Head of caudate nucleus (tissue), 42 donors: ENCODE results near the gene LACRT.
"Not testable (repeated sequence)": the region's sequence is repeated elsewhere in the genome, so short reads cannot be mapped to it uniquely, and the experiment has no call there.

Source experiments
- DNase-seq, 42 donors: peaks; one replicate each; pipeline versions ENCODE4 v3.0.0 to v3.0.0-alpha.2; 2020 to 2021; ENCODE audit warnings: mixed read lengths in 7 of 42
- intact Hi-C: fragments of 100-400 bp; cut with DNase I; formaldehyde crosslinking; loops from one replicate; pipeline ENCODE4 v1.15.0; 2022

LACRT gene

DNA sequence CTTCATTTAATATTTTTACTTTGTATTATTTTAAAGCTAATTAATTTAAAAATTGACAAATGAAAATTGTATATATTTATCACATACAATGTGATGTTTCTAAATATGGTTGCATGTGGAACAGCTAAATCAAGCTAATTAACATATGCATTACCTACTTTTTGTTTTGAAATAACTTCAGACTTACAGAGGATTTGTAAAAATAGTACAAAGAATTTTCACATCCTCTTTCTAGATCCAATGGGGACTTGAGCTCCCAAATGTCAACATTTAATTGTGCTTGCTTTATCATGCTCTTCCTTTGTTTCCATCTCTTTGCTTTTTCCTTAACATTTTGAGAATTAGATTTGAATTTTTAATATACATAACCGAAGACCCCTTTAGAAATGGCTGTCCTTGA lies 6.9 kb upstream of the LACRT start:
- DNase-seq = no peak
- intact Hi-C loops = no loop called here

DNA sequence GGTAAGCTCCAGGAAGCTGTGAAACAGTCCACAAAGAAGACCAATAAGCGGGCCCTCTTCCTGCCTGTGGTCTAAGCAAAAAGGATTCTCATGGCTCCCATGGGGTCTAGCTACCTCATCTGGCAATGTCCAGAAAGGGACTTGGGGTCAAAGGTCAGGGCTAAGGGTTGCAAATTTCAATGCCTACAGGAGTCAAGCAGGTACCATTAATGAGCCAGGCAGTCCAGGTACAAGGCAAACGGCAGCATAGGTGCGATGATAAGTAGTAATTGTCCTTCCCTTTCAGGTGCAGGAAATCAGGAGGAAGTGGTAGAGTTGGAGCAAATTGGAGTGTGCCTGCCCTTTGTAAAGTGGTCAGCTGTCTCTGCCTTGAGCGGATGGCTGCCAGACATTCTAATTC lies 6.4 kb upstream of the LACRT start:
- intact Hi-C loops = no loop called here
- DNase-seq = peak in 1 of 42 donors; percentile 14

DNA sequence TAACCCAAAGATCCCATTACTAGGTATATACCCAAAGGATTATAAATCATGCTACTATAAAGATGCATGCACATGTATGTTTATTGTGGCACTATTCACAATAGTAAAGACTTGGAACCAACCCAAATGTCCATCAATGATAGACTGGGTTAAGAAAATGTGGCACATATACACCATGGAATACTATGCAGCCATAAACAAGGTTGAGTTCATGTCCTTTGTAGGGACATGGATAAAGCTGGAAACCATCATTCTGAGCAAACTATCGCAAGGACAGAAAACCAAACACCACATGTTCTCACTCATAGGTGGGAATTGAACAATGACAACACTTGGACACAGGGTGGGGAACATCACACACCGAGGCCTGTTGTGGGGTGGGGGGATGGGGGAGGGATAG lies 4.4 kb upstream of the LACRT start:
- DNase-seq, intact Hi-C loops: not testable (repeated sequence)

DNA sequence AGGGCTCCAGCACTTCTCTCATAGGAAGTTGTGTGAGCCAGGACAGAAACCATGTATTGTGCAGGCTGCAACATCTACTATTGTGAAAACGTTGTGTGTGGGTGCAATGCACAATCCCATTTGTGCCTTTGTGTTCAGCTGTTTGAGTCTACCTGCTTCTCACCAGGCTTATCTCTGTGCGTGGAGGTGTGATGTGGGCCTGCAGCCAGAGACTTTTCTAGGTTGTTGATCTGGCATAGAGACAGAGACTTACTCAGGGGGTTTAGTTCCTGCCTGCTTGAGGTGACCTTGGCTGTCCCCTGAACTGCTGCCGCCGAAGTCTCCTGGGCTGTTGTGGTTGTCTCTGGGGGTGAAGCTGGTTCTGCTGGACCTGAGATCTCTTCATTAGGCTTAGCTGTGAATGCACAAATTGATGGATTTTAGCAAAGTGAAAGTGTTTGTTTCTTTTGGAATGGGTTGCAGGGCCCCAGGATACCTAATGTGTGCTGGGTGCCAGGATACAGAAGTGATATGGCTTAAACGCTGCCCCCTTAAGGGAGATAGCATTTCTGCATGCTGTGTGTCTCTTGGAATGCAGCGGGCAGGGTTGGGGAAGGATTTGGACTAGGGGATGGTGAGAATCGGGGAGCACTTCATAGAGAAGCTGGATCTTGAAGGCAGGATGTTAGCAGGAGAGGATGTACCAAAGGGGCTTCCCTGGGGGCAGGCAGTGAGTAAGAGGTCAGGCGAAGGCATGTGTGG lies 2.5 kb downstream of the LACRT start:
- DNase-seq = peak in 27 of 42 donors; percentile 3 to 69 (median 30)
- intact Hi-C loops = no loop called here

DNA sequence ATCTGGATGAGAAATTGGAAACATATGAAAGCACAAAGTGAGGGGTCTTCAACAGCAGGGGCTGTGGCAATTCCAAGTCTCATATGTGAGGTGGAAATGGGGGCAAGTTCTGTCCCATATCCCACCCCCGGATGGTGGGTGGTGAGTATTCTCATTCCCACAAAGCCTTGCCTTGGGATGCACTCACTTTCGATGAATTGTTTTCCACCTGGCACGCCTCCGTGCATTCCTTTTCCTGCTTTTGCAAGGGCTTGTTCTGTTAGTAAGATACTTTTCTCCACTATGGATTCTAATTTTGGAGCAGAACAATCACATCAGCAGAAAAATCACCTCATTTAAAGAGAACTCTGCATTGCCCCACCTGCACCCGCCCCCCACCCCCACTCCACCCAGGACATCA lies 3.1 kb downstream of the LACRT start:
- DNase-seq = peak; percentile 20 to 87 (median 58)
- intact Hi-C loops = no loop called here

DNA sequence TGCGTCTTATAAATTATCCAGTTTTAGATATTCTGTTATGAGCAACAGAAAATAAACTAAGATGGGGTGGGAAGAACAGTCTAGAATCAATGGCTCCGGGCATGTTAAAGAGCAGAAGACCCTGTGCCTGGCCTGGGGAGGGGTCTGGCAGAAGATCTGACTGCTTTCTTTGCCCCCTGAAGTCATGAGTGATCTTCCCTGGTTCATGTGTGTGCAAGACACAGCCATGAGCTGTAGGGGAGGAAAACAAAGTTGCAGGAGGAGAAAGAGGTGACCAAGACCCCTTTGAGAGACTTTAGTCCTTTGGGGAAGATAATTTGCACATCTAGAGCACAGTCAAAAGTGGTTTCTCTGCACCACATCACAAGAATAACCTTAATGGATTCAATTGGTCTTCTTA lies 4.8 kb downstream of the LACRT start:
- DNase-seq = no peak
- intact Hi-C loops = no loop called here

DNA sequence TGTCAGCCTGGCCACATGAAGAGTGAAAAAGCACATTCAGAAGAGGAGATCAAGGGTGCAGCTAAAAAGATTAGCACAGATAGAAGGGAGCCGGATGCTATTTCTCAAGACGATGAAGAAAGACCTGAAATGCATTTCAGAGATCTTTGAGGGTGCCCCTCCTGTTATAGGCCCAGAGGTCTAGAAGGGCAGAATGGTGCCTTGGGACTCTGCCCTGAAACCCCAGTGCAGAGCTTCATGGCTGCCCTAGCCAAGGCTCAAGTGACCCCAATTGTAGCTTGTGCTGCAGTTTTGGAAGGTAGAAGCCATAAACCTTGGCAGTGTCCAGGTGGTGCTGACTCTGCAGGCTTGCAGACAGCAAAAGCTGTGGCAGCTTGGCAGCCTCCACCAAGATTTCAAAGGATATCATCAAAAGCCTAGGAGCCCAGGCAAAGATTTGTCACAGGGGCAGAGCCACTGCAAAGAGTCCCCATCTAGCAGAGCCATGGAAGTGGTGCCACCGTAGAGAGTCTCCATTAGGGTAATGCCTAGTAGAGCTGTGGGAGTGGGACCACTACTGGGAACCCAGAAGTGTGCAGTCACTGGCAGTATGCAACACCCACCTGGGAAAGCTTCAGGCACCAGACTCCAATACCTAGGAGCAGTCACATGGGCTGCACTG lies 6.4 kb downstream of the LACRT start:
- no peak for DNase-seq
- intact Hi-C loops = no loop called here

DNA sequence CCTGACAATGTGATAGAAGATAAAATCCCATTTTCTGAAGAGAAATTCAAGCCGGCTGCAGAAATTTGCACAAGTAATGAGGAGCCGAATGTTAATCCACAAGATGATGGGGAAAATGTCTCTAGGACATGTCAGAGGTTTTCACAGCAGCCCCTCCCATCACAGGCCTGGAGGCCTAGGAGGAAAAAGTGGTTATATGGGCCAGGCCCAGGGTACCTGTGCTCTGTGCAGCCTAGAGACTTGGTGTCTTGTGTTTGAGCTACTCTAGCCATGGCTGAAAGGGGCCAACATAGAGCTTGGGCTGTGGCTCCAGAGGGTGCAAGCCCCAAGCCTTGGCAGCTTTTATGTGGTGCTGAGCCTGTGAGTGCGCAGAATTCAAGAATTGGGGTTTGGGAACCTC lies 7.4 kb downstream of the LACRT start:
- intact Hi-C loops = no loop called here
- DNase-seq = no peak

DNA sequence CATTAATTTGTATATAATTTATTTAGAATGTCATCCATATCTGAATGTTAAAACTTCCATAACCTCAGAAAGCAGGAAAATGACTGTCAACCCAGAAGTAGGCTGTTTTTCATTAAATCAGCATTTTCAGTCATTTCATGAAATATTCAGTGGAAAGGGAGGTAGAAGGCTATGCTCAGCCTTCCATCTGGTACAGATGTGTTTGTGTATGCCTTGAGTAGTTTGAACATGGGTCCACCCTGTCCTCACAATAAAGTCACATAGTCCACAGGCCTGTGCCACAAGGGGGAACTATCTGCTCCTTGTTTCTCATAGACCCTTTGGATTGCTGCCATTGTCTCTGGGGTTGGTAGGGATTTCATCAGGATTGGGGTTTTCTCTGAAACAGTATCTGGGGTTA lies 9.1 kb downstream of the LACRT start:
- intact Hi-C loops = no loop called here
- no peak for DNase-seq

DNA sequence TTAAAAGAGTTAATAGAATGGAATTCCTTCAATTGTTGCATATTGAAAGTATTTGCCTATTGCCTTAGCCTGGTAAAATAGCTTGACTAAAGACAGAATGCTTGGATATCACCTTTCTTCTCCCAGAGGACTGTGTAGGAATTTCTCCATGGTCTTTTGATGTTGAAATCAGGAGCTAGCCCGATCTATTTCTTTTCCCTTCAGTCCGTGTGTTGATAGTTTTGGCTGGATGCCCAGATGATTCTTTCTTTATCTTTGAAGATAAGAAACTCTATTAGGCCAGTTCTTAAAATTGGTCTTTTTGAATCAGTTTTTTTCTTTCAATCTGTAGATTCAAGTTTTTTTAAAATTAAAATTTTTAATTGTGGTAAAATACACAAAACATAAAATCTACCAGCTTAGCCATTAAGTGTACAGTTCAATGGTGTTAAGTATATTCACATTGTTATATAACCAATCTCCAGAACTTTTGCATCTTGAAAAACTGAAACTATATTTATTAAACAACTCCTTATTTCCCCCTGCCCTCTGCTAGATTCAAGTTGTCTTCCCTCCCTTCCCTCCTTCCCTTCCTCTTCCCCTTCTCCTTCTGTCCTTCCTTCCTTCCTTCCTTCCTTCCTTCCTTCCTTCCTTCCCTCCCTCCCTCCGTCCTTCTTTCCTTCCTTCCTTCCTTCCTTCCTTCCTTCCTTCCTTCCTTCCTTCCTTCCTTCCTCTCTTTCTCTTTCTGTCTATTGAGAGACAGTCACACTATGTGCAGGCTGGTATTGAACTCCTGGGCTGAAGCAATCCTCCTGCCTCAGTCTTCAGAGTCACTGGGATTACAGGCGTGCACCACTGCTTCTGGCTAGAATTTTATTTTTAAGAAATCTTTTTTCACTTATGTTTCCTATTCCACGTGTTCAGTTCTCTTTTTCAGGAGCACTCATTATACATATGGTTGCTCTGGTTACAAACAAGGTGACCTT lies 10.1 kb downstream of the LACRT start:
- intact Hi-C loops = no loop called here
- DNase-seq = no peak

DNA sequence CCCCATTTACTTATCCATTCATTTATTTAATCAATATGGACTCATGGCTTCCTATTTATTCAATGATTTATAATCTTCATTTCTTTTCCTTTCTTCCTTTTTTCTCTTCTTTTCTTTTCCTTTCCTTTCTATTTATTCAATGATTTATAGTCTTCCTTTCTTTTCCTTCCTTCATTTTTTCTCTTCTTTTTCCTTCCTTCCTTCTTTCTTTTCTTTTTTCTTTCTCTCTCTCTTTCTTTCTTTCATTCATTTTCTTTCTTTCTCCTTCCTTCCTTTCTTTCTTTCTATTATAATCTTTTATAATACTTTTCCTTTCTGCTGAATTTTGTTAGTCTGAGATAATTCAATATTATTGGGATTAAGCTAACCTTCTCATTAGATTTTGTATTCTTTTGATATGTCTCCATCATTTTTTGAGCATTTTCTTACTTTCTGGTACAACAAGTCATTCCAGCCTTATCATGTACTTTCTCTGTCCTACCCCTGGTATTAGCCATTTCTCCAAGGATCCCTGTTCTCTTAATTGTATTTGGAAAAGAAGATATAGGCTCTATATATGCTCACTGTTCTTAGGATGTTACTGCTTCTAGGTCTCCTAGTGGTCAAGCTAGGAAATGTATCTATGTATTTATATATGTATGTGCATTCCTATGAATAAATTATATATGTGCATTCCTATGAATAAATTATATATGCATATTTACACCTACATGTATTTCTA lies 12.1 kb downstream of the LACRT start:
- DNase-seq = no peak
- intact Hi-C loops = no loop called here

DNA sequence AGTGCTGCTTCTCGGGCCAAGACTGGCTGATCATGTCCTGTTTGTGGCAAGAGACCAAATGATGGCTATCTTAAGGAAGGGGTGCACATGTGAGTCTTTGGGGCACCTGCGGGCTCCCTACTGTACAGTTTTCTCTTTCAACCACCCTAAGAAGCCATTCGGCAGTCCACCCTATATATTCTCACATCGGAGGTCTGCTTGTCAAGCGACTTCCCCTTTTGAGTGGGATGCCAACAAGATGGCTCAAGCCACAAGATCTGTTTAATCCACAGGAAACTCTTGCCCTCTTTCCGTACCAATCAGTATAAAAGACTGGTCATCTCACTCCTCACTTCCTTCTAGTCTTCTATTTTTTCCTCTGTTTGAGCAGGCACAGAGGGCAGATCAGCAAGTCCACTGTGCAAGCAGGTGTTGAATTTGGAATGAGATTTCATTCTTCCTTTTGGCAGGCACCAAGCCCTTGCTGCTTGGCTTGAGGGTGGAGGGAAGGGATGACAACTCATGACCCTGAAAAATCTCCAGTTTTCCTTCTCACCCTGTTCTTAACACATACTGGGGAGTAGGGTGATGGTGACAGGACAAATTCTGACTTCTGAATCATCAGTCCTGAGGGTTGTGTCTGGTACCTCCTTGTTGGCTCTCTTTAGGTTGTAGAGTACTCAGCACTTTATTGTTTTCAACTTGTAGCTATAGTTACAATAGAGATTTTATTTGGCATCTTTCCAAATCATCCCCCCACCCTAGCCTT lies 17.6 kb downstream of the LACRT start:
- no peak for DNase-seq
- intact Hi-C loops = no loop called here

DNA sequence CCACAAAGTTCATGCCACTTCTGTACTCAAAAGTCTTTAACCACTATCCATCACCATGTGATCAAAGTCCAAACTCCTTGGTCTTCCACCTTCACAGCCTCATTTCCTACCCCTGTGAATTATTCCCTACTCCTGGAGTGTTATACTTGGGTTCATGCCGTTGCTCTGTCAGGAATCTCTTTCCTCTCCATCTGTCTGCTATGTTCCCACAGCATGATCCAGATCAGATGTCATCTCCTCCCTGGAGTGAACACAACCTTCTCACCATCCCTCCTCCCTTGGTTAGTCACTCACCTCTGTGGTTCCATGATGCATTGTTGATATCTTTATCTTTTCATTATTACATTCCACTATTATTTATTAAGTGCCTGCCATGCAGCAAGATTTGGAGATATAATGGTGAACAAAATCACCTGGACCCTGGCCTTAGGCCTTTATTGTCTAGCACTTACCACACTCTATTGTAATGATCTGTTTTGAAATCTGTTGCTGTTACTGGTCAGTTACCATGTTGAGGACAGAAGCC lies 22.4 kb downstream of the LACRT start:
- intact Hi-C loops = no loop called here
- no peak for DNase-seq

DNA sequence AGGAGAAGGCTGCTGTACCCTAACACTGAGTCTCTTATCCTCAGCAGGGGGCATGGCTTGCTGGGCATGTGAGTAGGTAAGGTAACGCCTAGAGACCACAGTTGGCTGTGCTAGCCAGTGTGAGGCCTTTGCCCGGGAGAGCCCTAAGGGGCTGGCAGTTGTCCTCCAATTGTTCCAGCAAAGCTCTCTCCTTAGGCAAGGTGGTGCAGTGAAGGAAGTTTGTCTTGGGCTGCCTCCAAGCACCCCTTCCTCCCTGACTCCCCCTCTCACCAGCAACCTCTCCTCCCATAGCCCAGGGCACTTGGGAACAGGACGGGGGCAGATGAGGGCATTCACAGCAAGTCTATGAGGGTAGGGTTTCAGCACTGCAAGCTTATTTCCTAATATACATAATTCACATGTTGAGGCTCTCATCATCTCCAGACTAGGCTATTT lies 23.0 kb downstream of the LACRT start:
- intact Hi-C loops = no loop called here

DNA sequence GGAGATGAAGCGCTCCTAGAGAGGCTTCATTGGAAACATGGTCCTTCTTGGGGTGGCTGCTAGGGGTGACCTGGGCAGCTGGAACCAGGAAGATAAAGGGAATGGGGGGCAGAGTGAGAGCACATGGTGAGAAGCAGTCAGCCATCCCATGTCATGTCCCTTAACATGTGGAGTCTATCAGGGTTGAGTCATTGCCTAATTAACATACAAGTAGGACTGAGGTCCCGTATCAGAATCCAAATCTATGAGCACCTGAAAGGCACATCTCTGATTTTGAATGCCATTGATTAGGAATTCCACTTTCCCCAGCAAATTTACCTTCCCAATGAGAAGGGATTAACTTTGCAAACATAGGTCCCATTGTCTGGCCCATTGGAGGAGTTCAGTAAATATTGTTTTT lies 25.9 kb downstream of the LACRT start:
- no peak for DNase-seq
- intact Hi-C loops = no loop called here

More for the DNA sequence above, 23.0 kb downstream of the LACRT start:
- DNase-seq = no peak

DNA sequence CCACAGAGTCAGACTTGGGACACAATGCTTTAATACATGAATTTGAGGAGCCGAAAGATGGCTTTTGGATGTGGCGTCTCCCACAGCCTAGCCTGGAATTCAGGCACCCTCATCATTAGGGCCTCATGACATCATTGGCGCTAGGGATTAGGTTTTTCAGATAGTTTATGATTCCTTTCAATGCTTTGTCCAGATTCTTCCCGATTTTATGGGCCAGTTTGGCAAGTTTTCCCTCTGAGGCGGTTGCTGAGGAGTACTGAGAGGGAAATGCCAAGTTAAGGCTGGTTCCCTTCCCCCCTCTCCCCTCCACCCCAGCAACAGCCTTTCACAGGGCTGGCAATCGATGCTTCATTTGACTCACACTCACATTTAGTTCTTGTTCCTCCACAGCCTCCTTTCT lies 26.5 kb downstream of the LACRT start:
- no peak for DNase-seq
- intact Hi-C loops = no loop called here

DNA sequence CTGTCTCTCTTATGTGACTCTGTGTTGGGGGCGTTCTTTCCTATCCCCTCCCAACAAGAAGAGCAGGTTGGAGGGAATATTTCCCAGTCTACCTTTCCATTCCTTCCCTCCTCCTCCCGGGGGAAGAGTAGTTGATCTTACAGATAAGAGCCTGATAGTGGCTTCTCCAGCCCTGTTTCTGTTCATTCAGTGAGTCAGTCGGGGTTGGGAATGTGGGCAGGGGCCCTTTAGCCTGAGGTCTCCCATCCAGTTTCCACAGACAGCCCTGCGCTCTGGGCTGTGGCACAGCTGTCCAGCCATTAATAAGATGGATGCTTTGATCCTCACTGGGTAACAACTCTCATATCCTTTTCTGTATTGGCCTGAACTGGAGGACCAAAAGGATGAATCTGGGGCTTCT lies 28.1 kb downstream of the LACRT start:
- intact Hi-C loops = no loop called here
- no peak for DNase-seq
